Measurements from ENCODE around the gene YTHDF1.
A peak's percentile ranks its signal among the peaks of the same experiment; 100 is the strongest.
"Not testable (repeated sequence)": the region's sequence is repeated elsewhere in the genome, so short reads cannot be mapped to it uniquely, and the experiment has no call there.

YTHDF1 gene

DNA sequence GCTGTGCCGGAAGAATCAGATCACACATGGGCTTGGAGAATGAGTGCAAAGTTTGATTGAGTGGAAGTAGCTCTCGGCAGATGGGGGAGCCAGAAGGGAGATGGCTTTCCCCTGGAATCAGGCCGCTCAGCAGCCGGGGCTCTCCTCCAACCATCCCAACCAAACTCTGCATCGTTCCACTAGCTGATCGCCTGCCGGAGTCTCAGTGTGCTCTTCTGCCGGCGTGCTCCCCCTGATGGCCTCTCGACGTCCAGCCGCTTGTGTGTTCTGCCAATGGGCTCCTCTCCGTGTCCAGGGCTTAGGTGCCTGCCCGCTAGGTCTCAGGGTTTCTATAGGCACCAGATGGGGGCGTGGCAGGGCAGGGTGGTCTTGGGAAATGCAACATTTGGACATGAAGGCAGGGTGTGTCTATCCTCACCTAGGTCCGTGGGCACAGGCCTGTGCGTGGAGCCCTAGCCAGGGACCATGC is 14.9 kb upstream of the YTHDF1 start:
- FAIRE-seq: peak; percentile 52
- no peak for DNase-seq (ENCODE audit: insufficient read length, low spot score)

DNA sequence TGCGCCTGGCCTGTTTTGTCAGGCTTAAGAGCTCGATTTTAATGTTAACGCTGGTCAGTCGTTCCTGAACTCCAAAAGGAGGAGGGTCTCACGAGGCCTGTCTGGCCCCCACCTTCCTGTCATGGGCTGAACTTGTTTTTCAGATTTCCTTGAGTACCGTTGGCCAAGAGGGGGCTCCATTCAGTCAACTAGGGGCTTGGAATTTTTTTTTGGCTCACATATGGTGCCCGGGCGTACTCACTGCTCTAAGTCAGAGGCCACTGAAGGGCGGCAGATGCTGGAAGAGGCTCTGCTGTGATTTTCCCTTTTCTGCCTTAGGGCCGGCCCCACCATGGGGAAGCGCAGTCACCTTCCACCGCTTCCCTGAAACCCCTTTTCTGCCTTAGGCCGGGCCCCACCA is 12.9 kb upstream of the YTHDF1 start:
- DNase-seq (ENCODE audit: insufficient read length, low spot score): no peak
- no peak for FAIRE-seq

DNA sequence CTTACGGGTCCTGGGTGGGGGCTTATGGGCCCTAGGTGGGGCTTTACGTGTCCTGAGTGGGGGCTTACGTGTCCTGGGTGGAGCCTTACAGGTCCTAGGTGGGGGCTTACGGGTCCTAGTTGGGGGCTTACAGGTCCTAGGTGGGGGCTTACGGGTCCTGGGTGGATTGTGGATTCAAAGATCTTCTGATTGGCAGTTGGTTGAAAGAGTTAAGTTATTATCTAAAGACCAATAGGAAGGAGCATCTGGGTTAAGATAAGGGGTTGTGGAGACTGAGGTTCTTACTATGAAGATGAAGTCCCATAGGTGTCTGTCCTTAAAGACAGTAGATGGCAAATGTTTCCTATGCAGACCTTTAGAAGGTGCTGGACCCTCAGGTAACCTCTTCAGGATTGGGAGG is 11.3 kb upstream of the YTHDF1 start:
- FAIRE-seq (no peak), DNase-seq (ENCODE audit: insufficient read length, low spot score) (no peak)

DNA sequence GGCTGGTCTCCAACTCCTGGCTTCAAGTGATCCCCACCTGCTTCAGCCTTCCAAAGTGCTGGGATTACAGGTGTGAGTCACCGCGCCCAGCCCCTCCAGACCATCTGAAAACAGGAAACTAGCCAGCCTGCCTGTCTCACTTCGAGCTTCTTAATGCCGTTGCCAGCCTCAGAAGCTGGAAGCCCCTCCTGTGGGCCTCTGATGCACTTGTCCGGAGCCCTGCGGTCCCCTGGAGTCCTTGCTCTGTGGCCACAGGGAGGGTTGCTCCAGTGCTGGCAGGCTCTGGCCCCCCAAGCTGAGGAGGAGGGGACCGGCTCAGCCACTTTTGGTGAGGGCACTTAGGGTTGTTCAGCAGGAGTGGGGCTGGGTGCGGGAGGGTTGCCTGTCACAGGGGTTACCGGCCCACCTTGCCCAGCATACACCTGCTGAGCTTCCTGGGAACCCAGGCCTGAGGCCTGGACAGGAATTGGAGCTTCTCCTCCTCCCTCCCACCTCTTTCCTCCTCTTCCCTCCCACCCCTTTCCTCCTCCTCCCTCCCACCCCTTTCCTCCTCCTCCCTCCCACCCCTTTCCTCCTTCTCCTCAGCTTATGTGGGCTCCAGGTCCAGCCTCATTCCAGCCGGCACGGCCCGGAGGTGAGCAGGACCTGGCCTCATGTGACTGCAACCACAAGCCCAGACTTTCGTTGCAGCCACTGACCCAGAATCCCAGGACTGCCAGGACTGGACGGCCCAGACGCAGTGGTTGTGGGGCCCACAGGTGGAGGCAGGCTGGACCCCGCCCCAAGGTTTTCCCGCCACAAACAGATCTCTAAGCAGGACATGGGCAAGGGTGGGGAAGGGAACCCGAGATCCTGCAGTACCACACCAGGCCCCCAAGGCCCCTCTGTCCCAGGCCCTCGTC is 10.4 kb upstream of the YTHDF1 start:
- DNase-seq (ENCODE audit: insufficient read length, low spot score): no peak
- FAIRE-seq: no peak

DNA sequence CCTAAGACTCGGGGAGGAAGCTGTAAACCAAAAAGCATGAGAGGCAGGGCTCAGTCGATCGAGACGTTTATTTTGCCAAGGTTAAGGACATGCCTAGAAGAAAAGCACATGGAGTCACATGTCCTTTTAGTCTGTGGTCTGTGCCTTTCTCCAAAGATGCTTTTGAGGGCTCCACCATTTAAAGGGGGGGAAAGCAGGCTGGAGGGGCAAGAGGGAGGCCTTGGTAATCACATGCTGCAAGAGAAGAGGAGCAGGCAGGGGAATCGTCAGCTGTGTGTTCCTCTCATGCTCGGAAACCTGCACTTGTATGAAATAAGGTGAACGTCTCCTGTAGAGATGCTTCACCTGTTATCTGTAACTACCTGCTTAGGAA is 9.1 kb upstream of the YTHDF1 start:
- FAIRE-seq (no peak), DNase-seq (ENCODE audit: insufficient read length, low spot score) (no peak)

DNA sequence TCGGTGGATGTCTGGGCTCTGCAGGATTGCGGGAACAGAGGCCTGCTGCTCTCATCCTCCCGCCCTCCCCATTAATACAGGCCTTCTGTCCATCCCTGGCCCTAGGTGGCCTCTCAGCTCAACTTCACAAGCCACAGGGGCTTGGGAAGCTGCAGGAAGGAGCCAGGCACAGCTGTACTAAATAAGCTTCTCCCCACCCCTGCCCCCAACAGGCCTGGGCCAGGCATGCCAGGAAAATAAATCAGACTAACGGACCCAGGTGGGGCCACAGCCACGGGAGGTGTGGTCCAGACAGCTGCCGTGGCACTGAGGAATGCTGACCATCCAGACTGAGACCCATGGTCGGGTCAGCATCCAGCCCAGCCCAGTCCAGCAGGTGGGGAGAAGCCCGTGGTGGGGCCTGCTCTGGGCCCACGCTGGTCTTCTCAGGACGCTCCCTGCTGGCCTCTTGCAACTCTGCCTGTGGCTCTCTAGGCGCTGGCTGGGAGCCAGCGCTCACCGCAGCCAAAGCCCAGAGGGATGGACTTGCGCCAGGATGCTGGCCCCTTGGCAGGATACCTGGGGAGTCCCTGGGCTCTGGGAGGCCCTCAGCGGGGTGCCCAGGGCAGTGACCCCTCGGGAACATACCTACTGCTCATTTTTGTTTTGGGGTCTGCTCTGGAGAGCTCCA is 8.6 kb upstream of the YTHDF1 start:
- DNase-seq (ENCODE audit: insufficient read length, low spot score) (peak; percentile 50), FAIRE-seq (no peak)

DNA sequence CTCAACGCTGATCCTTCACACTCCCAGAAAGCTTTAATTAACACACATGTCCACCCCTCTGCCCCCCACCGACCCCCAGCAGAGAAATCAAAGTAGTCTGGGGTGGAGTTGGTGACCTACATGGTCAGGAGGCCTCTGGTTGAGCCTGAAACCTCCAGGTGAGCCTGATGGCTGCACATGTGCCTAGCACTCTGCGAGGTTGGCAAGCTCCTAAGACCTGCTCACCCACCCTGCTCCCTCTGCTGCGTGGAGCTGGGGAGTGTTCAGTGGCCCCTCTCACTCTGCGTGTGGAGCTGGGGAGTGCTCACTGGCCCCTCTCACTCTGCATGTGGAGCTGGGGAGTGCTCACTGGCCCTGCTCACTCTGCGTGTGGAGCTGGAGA is 7.9 kb upstream of the YTHDF1 start:
- FAIRE-seq (peak; percentile 38), DNase-seq (ENCODE audit: insufficient read length, low spot score) (no peak)

DNA sequence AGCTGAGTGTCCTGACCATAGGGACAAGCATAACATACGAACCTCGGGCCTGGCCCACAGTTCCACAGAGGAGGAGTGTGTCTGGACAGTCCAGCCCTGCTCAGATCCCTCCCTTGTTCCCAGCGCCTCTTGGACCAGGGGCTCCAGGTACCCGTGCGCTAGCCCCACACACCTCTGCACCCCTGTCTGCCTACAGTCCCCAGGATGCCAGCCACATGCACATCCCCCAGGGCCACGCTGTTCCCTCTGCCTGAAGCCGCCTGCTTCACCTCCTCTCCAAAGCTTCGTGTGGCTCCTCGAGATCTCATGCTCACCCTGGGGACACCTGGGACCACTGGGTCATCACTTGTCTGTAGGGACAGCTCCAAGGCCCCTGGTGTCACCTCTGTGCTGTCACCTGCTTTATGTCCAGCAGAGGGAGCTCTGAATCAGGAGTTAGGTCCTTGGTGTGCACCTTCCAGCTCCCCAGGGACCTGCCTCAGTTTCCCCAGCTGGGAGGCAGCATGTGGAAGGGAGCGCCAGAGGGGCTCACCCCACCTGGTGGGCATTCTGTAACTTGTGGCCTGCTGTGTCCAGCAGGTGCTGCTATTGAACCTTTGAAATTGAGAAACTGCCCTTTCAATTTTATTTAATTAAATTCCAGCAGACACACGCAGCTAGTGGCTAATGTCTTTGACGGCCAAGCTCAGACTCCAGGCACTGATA is 7.3 kb upstream of the YTHDF1 start:
- DNase-seq (ENCODE audit: insufficient read length, low spot score) (peak; percentile 70), FAIRE-seq (peak; percentile 44)

DNA sequence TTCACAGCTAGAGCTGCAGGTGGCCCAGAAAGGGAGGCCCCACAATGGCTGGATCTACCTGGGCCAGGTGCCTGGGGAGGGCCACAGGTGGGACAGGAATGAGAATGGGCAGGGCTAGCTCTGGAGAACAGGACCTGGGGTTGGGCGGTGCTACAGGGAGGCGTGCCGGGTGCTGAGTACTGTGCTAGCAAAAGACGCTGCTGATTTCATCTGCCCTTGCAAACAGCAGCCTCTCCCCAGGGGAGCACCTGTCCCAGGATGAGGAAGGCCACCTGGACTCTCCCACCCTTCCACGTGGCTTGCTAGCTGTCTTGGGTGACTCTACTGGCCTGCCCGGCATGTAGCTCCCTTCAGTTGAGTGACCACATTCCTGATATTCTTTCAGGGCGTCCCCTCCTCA is 6.6 kb upstream of the YTHDF1 start:
- FAIRE-seq (peak; percentile 46), DNase-seq (ENCODE audit: insufficient read length, low spot score) (no peak)

DNA sequence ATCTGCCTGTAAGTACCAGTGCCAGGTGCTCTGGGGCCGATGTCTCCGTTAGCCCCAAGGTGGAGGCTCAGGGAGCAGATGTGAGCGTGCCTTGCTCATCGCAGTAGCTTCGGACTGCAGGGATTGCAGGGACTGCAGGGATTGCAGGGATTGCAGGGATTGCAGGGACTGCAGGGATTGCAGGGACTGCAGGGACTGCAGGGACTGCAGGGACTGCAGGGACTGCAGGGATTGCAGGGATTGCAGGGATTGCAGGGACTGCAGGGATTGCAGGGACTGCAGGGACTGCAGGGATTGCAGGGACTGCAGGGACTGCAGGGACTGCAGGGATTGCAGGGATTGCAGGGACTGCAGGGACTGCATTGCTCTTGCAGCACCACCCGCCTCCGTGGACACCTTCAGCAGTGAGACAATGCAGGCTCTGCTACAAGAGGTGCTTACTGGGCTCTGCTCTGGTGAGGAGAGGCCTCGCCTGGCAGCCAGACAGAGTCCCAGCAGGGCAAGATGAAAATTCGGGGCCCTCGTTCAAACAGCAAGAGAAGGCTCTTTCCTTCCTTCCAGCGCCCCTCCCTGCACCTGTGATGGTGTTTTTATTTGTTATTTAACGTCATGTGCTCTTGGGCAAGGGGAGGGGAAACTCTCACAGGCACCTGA is 5.6 kb upstream of the YTHDF1 start:
- DNase-seq (ENCODE audit: insufficient read length, low spot score): not testable (repeated sequence)
- FAIRE-seq: peak; percentile 31

DNA sequence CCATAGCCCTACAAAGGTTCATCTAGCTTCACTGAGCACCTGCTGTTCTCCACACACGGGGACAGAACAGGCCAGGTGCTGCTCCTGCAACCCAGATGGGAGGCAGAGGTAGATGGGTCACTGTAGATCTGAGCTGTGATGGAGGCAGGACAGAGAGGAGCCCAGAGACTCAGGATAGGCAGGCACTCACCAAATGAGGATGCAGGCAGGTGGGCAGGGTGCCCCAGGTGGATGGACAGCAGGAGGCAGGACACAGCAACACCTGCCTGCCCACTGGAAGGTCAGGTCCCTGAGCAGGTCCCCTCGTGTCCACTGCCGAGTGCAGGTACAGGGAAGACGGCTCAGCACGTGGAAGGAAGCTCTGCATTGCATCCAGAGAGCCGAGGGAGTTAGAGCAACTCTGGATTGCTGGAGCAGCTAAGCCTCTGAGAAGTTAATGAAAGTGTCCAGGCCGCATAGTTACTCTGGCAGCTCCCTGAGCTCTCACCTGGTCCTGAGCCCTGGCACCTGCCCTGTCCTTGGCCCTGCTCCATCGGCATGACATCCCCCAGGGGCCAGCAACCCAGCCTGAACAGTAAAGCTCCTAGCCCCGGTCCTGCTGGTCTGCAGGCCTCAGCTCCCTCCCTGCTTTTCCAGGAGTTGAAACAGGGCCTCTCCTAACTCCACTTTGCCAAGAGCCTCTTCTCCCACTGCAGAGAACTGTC is 4.9 kb upstream of the YTHDF1 start:
- DNase-seq (ENCODE audit: insufficient read length, low spot score): no peak
- FAIRE-seq: peak; percentile 4

DNA sequence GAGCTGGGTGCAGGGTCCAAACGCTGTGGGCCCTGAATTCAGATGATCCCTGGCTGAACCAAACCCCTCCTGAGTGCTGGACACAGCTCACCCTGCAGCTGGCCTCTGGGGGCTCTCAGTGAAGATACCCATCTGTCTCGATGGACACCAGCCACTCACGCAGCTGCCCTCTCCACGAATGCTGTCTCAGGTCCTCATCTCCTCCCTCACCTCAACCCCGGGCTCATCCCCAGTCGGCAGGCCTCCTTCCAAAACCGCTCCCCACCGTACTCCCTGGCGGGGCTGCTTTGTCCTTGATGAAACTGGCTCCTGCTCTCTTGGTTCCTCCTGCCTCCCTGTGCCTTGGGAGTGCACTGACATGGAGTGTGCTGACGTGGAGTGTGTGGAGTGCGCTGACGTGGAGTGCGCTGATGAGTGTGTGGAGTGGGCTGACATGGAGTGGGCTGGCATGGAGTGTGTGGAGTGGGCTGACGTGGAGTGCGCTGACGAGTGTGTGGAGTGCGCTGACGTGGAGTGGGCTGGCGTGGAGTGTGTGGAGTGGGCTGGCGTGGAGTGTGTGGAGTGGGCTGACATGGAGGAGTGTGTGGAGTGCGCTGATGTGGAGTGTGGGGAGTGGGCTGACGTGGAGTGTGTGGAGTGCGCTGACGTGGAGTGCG is 4.1 kb upstream of the YTHDF1 start:
- FAIRE-seq (no peak), DNase-seq (ENCODE audit: insufficient read length, low spot score) (no peak)

DNA sequence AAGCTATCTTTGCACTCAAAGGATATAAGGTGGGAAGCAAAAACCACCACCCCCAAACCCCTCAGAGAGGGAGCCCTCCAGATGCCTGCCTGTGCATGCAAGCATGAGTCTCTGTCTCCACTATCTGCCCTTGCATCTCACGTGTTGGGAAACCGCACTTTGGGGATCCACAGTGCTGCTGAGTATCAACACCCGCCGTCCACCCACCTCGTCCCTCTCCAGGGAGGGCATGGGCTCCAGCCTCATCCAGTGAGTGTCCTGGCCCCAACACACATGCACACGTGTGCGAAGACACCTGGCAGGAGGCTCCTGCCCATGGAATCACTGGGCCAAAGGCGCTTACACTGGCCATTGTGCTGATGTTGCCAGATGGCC is 3.5 kb upstream of the YTHDF1 start:
- FAIRE-seq: no peak
- no peak for DNase-seq (ENCODE audit: insufficient read length, low spot score)

DNA sequence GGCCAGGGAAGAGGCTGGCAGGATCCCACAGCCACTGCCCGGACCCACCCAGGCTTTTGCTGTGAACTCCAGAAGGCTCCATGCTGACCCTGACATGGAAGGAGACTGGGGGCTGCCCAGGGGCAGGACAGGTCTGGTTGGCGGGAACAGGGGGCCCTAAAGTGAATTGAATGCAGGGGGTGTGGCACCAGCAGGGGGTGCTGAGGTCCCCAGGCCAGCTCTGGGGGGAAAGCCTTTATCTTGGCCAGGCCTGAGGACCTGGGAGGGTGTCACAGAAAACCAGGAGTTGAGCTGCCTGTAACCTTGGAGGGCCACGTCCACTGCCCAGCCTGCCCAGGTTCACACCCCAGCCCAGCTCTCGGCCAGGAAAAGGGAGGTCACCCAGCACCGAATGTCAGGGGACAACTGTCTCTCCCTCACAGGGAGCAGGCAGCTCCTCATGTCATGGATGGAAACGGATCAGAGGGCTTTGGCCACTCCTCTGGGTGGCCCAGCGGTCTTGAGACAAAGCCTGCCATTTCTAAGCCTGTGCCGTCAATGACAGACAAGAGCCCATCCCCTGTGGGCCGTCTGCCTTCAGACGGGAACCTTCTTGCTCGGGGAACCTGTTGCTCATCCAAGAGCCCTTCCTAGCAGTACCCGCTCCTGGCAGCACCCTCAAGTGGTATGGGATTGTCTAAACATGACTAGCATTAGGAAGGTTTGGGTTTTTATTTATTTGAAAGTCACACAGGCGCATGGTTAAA is 2.9 kb upstream of the YTHDF1 start:
- DNase-seq (ENCODE audit: insufficient read length, low spot score): no peak
- FAIRE-seq: peak; percentile 13

DNA sequence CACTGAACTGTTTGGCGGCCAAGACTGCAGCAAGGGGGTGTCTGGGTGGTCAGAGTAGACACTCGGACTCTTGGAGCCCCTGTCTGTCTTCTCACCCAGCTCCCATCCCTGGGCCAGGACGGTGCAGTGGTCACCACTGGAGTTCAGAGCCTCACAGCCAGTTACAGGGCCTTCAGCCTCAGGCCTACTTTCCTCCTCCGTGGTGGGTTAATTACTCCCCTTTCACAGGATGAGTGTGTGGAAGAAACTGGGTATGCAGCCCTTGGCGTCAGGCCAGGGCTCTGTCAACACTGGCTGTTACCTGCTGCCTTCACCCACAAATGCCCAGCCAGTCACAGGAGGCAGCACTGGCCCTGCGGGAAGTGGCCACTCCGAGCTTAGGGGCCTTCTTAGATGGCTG is 1.8 kb upstream of the YTHDF1 start:
- DNase-seq (ENCODE audit: insufficient read length, low spot score): no peak
- FAIRE-seq: no peak

DNA sequence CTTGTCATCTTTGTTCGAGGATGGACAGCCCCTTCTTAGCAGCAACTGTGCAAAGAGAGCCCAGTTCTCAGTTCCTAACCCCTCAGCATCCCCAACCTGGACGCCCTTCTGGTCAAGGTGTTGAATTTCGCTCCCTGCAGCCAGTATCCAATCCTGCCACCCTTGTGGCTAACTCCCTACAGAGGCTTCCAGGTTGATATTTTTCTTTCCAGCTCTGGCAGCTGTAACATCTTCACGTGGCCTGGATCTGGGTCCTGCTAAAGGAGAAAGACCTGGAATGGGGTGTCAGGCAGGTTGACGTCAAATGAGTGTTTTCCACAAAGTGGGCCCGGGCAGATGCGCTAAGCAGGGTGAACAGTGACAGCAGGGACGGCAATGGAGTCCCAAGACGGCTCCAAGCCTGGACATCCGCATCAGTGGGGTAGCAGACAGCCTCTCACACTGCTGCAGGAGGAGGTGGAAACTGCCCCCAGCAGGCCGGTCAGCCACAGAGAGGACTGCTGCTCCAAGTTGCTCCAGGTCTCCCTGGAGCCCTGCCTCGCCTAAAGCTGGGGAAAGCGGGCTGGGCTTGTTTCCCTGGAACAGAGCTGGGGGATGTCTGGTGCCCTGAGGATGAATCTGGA is 1.0 kb upstream of the YTHDF1 start:
- DNase-seq (ENCODE audit: insufficient read length, low spot score) (peak; percentile 30), FAIRE-seq (peak; percentile 46)

DNA sequence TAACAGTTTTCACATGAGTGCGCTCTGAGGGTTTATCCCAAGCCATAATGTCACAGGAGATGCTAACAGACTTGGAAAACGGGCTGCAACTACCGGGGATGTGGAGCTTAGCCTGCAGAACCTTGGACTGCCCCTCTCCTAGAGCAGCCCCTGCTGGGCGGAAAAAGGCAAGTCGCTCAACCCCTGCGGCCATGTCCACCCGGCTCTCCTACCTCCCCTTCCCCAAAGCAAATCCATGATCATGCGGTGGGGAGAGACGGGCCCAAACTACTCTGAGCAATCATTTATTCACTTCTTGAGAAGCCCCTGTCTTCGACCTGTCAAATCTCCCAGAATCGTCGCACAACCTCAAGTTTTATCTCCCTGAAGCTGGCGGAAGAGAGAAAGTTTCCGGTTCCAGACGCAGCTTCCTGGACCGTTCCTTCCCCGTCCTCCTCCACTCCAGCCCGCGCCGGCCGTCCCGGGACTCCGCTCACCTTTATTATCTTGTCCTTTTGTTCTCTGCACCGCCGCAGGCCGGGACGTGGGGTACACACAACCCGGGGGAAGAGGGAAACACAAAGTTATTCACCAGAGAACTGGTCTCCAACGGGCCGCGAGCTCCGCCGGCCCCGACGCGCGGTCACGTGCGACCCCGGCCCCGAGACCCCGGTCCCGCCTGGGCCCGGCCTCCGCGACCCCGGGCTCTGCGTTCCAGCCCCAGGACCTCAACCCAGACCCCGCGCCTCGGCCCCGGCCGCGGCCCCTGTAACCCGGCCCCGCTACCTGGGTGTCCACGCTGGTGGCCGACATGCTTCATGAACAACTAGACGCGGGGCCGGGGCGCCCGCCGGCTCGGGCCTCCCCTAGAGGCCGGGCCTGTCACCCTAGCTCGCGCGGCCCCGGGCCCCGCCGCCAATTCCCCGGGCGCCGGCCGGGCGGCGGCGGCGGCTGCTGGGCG is 560 bp downstream of the YTHDF1 start:
- FAIRE-seq: peak; percentile 26
- DNase-seq (ENCODE audit: insufficient read length, low spot score): peak; percentile 82

DNA sequence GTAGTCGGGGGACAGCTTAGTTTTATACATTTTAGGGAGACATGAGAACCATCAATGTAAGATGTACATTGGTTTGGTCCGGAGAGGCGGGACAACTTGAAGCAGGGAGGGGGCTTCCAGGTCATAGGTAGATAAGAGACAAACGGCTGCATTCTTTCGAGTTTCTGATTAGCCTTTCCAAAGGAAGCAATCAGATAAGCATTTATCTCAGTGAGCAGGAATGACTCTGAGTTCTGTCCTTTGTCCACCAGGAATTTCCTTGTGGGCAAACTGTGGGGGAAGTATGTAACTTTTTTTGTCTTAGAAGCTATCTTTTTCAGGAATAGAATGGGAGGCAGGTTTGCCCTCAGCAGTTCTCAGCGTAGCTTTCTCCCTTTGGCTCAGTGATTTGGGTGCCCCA is 1.4 kb downstream of the YTHDF1 start:
- DNase-seq (ENCODE audit: insufficient read length, low spot score): no peak
- FAIRE-seq: no peak
